ENCODE data around the gene ZBTB16.

Gene ZBTB16

GRCh38 chr11:114164546-114164945, 105.0 kb downstream of the ZBTB16 start:
- in situ Hi-C loops (cut with MboI; ENCODE audit: low sequenced_read_pairs): no loop called here

- in situ Hi-C loops (cut with MboI; ENCODE audit: low sequenced_read_pairs): no loop called here
Observed at GRCh38 chr11:114165326-114166230, 106.1 kb downstream of the ZBTB16 start.

- in situ Hi-C loops (cut with MboI; ENCODE audit: low sequenced_read_pairs): no loop called here
Observed at GRCh38 chr11:114166362-114166761, 106.9 kb downstream of the ZBTB16 start.

GRCh38 chr11:114166897-114167323, 107.4 kb downstream of the ZBTB16 start:
- in situ Hi-C loops (cut with MboI; ENCODE audit: low sequenced_read_pairs): no loop called here

- in situ Hi-C loops (cut with MboI; ENCODE audit: low sequenced_read_pairs): no loop called here
Observed at GRCh38 chr11:114167355-114167754, 107.8 kb downstream of the ZBTB16 start.

- in situ Hi-C loops (cut with MboI; ENCODE audit: low sequenced_read_pairs): no loop called here
Observed at GRCh38 chr11:114167771-114168448, 108.4 kb downstream of the ZBTB16 start.

GRCh38 chr11:114168691-114169090, 109.2 kb downstream of the ZBTB16 start:
- in situ Hi-C loops (cut with MboI; ENCODE audit: low sequenced_read_pairs): no loop called here

- in situ Hi-C loops (cut with MboI; ENCODE audit: low sequenced_read_pairs): no loop called here
Observed at GRCh38 chr11:114169321-114169749, 109.8 kb downstream of the ZBTB16 start.

- in situ Hi-C loops (cut with MboI; ENCODE audit: low sequenced_read_pairs): no loop called here
Observed at GRCh38 chr11:114169821-114170220, 110.3 kb downstream of the ZBTB16 start.

GRCh38 chr11:114170226-114170625, 110.7 kb downstream of the ZBTB16 start:
- in situ Hi-C loops (cut with MboI; ENCODE audit: low sequenced_read_pairs): no loop called here

- in situ Hi-C loops (cut with MboI; ENCODE audit: low sequenced_read_pairs): no loop called here
Observed at GRCh38 chr11:114171257-114172054, 111.9 kb downstream of the ZBTB16 start.

- in situ Hi-C loops (cut with MboI; ENCODE audit: low sequenced_read_pairs): no loop called here
Observed at GRCh38 chr11:114172055-114172861, 112.7 kb downstream of the ZBTB16 start.

- in situ Hi-C loops (cut with MboI; ENCODE audit: low sequenced_read_pairs): no loop called here
Observed at GRCh38 chr11:114172871-114173444, 113.4 kb downstream of the ZBTB16 start.

- in situ Hi-C loops (cut with MboI; ENCODE audit: low sequenced_read_pairs): no loop called here
Observed at GRCh38 chr11:114173843-114174242, 114.3 kb downstream of the ZBTB16 start.

- in situ Hi-C loops (cut with MboI; ENCODE audit: low sequenced_read_pairs): no loop called here
Observed at GRCh38 chr11:114174712-114175495, 115.4 kb downstream of the ZBTB16 start.

GRCh38 chr11:114175706-114176105, 116.2 kb downstream of the ZBTB16 start:
- in situ Hi-C loops (cut with MboI; ENCODE audit: low sequenced_read_pairs): no loop called here

- in situ Hi-C loops (cut with MboI; ENCODE audit: low sequenced_read_pairs): no loop called here
Observed at GRCh38 chr11:114176321-114176720, 116.8 kb downstream of the ZBTB16 start.

- in situ Hi-C loops (cut with MboI; ENCODE audit: low sequenced_read_pairs): no loop called here
Observed at GRCh38 chr11:114178656-114179055, 119.1 kb downstream of the ZBTB16 start.

GRCh38 chr11:114179234-114179941, 119.9 kb downstream of the ZBTB16 start:
- in situ Hi-C loops (cut with MboI; ENCODE audit: low sequenced_read_pairs): no loop called here
